ENCODE data around the gene HLCS.

HLCS gene

GRCh38 chr21:36722370-36723368 lies 243.8 kb downstream of the HLCS start:
- DNase-seq (ENCODE audit: low spot score): no peak

GRCh38 chr21:36721817-36722216 lies 244.7 kb downstream of the HLCS start:
- no peak for DNase-seq (ENCODE audit: low spot score)

DNA sequence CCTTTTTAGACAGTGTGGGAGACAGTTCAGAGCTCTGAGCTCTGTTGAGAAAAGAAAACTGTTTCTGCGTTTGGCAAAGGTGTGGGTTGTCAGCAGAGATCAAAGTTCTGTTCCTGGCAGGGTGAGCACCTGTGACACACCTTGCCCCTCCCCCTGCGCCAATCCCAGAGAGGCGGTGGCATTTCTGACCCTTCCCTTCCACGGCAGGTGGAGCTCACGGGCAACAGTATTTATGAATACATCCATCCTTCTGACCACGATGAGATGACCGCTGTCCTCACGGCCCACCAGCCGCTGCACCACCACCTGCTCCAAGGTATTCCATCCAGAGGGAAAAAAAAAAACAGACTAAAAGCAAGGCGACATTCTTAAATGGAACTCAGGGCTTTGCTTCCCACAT lies 246.9 kb downstream of the HLCS start:
- DNase-seq (ENCODE audit: low spot score): no peak

DNA sequence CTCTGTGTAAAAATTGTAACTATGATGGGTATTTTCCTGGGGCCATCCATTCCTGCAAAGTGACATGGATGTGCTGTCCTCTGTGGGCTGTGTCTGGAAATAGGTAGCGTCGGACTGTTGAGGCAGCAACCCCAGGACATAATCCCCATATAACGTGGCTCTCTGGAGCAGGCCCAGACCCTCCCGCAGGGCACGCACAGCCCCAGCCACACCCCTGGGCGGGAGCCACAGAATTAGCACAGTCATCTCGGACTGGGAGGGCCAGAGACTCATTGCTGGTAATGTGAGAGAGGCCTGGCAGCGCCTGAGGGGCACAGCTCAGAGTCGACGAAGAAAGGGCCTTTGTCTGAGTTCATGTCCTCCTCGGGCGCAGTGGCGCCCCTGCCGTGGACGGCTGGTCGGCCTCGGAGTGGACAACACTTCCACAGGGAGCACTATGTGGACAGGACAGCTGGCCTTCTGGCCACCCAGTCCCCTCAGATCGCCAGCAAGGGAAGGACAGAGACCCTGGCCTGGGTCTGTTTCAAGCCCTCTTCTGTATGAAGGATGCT lies 247.4 kb downstream of the HLCS start:
- DNase-seq (ENCODE audit: low spot score): no peak

GRCh38 chr21:36717976-36718375 lies 248.5 kb downstream of the HLCS start:
- no peak for DNase-seq (ENCODE audit: low spot score)

DNA sequence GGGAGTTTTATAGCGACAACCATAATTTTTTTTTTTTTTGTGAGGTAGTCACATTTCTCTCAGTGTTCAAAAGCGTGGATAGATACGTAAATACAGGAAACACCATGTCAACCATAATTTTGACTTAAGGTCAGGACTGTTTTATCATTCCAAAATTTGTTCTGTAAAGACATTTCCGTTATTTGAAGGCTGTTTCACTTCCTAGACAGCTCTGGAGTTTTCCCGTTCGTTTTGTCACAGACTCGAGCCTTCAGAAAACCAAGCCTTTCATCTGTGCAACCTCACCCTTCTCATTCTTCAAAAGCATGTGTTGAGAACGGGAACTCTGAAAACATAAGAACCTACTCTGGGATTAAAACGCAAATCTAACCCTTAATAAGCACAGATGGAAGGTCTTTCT lies 249.6 kb downstream of the HLCS start:
- DNase-seq (ENCODE audit: low spot score): no peak

DNA sequence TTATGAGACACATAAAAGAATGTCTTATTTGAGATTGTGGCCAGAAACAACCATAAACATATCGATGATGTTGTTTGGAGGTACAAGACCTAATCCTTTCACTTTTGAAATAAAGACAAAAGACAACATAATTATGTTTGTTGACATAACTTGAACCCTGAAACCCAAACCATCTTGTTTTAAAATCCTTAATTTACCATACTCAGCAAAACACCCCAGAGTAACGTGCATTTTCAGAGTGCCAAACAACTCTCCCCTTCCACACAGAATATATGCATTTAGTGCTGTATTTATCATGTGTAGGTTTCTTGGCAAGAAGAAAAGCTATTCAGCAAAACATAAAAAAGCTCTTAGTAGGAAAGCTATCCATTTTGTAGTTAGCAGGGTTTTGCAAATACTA lies 250.1 kb downstream of the HLCS start:
- DNase-seq (ENCODE audit: low spot score): no peak

DNA sequence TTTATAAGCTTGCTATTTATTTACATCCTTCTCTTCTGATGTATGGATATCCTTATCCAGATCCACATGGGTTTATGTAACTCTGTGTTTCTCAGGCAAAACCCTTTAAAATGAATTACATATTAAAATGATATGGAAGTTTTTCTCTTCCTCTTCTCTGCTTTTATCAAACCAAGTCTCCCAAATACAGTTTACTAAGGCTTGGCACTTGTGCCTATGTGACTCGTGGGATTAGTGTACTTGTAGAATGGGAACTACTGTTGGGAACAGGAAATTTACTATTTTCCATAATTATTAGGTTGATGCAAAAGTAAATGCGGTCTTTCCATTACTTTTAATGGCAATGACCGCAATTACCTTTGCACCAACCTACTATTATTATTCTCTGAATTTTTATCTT lies 252.7 kb downstream of the HLCS start:
- no peak for DNase-seq (ENCODE audit: low spot score)

GRCh38 chr21:36710729-36711048 lies 255.8 kb downstream of the HLCS start:
- no peak for DNase-seq (ENCODE audit: low spot score)

DNA sequence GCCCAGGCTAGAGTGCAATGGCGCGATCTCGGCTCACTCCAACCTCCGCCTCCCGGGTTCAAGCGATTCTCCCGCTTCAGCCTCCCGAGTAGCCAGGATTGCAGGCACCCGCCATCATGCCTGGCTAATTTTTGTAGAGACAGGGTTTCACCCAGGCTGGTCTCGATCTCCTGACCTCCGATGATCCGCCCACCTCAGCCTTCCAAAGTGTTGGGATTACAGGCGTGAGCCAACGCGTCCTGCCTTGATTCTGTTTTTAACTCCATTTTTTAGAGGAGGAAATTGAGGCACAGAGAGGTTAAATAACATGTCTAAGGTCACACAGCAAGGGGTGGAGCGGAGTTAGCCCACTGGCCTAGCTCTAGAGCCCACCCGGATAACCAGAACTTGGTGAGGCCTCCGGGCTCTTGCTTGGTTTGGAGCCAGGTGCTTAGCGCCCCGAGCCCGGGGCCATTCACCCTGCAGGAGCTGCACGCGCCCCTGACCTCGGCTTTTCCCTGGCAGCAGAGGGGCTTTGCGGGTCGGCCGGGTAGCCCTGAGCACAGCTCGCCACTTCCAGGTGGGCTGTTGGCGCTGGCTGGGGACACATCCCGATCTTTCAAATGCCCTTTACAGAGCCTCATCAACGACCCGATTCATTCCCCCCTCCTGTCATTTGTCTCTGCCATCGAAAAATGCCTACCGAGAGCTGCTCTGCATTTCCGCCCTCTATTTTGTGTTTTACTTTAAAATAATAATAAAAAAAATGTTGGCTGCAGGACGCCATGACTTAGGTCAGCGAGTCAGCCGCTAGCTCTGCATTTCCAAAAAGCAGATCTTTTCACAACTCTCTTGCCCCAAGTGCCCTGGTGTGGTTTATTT lies 256.4 kb downstream of the HLCS start:
- DNase-seq (ENCODE audit: low spot score): no peak

- DNase-seq (ENCODE audit: low spot score): no peak
Observed at GRCh38 chr21:36709030-36709867, 257.2 kb downstream of the HLCS start.

DNA sequence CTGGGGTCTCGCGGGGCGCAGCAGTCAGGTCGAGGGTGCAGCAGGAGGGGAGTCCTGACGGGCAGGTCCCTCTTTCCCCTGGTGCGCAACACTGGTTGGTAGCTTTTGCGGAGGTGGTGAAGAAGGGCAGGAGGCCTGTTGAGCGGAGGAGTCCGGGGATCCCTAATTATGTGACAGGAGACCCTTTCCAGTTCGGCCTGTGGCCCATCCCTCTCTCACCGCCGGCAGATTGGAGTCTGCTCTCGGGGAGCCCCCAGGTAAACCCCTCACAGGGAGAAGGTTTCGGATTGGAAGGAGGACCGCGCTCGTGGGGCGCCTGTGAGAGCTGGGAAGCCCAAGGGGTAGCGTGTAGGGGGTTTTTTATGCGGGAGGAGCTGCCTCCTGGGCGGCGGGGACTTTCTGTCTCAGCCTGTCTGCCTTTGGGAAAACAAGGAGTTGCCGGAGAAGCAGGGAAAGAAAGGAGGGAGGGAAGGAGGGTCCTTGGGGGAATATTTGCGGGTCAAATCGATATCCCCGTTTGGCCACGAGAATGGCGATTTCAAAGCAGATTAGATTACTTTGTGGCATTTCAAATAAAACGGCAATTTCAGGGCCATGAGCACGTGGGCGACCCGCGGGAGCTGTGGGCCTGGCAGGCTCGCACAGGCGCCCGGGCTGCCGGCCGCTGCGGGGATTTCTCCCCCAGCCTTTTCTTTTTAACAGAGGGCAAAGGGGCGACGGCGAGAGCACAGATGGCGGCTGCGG lies 258.0 kb downstream of the HLCS start:
- DNase-seq (ENCODE audit: low spot score): no peak

DNA sequence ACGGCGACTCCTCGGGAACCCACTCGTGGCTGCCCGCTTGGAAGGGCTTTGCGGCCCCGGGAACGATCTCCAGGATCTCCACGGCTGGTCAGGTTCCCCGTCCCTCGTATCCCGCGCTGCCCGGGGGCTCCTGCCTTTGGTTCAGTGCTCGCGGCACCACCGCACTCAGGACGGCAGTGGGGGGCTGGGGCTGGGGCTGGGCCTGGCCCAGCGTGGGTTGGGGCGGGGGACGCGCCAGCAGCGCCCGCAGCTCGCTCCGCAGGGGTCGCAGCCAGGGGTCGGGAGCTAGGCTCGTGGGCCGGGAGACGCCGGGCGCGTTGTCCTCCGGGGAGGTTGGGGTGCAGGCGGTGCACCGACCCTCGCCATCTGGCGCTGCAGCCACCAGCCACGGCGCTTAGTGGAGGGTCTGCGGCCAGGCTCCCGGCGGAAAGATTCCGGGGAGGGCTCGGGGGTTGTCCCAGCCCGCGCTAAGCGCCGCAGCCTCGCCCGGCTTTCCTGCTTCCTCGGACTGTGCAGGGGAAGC lies 258.6 kb downstream of the HLCS start:
- no peak for DNase-seq (ENCODE audit: low spot score)

GRCh38 chr21:36706951-36707762 lies 259.3 kb downstream of the HLCS start:
- no peak for DNase-seq (ENCODE audit: low spot score)

DNA sequence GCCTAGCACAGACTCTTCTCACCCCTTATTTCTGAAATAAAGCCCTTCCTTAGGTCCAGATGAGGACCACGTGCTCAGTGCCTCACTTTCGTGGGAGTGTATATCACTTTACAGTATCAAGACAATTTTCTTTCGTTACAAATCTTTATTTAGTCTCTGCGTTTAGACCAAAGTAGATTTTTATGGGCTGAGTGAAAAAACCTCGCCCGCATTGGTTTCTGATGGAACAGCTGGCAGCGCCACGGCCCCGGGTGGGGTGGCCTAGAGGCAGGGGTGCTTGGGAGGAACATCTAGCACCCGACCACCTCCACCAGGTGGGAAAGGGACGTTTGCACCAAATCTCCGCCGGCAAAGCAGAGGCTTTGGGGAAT lies 260.0 kb downstream of the HLCS start:
- DNase-seq (ENCODE audit: low spot score): no peak

GRCh38 chr21:36705679-36706481 lies 260.6 kb downstream of the HLCS start:
- no peak for DNase-seq (ENCODE audit: low spot score)

DNA sequence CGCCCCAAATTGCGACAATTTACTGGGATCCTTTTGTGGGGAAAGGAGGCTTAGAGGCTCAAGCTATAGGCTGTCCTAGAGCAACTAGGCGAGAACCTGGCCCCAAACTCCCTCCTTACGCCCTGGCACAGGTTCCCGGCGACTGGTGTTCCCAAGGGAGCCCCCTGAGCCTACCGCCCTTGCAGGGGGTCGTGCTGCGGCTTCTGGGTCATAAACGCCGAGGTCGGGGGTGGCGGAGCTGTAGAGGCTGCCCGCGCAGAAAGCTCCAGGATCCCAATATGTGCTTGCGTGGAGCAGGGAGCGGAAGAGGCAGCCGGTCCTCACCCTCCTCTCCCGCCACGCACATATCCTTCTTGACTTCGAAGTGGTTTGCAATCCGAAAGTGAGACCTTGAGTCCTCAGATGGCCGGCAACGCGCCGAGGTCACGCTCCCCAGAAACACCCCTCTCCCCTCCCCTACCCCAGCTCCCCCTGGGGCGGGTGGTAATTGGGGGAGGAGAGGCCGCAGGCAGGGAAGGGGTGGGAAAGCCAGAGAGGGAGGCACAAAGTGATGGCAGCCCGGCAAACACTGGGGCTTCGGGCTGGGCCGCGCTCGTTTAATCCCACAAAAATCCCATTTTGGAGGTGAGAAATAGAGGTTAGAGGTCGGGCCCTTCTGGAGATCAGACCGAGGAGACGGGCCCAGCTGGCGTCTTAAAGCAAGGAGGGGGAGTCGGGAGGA lies 261.4 kb downstream of the HLCS start:
- no peak for DNase-seq (ENCODE audit: low spot score)

DNA sequence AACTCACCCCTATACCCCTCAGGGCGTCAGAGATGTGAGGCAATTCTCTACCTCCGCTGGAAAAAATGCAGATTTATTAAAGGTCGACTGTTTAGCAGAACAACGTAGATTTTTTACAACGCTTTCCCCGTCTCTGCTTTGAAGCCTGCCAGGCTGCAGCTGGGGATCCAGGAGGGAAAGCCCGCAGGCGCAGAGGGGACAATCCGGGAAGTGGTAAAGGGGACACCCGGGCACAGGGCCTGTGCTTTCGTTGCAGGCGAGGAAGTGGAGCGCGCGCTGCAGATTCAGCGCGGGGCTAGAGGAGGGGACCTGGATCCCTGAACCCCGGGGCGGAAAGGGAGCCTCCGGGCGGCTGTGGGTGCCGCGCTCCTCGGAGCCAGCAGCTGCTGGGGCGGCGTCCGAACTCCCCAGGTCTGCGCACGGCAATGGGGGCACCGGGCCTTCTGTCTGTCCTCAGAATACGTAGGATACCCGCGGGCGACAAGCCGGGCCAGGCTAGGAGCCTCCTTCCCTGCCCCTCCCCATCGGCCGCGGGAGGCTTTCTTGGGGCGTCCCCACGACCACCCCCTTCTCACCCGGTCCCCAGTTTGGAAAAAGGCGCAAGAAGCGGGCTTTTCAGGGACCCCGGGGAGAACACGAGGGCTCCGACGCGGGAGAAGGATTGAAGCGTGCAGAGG lies 262.1 kb downstream of the HLCS start:
- DNase-seq (ENCODE audit: low spot score): no peak
